Activated CD4-positive, alpha-beta T cell treated with anti-CD3 and anti-CD28 coated beads, Interleukin-2, Interleukin-4, amounts not matched to agents 100 ng/mL and 50 ng/mL, durations not matched to agents 16 hours and 8 hours (primary cell): ENCODE data around the gene MSTN.
"Not testable (repeated sequence)": the region's sequence is repeated elsewhere in the genome, so short reads cannot be mapped to it uniquely, and the experiment has no call there.

Experiments
- DNase-seq: peaks from one replicate; pipeline ENCODE4 v3.0.0-alpha.2; 2020; ENCODE audit warnings: low spot score

The MSTN gene

DNA sequence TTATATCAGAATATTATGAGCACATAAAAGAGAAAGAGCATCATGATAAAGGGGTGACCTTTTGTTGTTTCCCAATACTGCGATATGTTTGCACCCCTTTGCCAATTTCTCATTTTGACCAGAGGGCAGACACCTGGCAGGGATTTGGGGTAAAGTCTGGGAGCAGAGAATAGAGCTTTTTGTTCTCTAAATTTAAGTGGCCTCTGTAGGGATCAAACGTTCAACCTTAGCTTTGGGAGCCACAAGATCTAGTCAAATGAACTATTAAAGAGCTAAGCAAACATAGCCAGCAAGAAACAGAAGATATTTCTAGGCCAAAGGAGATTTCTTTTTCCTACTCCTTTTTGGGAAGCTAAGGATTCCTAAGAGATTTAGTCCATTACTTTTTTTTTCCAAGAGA, 1.1 kb upstream of the MSTN start:
- DNase-seq, result no peak

- DNase-seq, result no peak
Observed at GRCh38 chr2:190062053-190062452, 476 bp downstream of the MSTN start.

- no peak for DNase-seq
Observed at GRCh38 chr2:190060626-190061025, 1.9 kb downstream of the MSTN start.

GRCh38 chr2:190060019-190060418, 2.5 kb downstream of the MSTN start:
- DNase-seq, result no peak

DNA sequence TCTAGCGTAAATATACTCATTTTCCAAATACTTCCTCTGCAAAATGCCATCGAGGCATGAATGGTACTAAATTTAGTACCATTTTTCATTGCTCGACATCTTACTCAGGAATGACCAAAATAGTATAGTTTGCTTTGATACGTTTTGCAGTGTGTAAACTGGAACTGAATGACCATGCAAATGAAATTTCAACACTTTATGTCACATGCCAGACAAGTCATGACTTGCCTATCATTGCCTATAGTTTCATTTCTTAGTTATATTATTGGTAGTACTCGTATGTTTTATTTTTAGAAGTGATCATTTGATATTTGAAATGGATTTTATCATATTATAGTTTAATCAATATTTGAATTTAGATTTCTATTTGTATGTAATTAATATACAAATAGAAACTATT, 9.1 kb downstream of the MSTN start:
- no peak for DNase-seq

GRCh38 chr2:190052307-190052706, 10.2 kb downstream of the MSTN start:
- DNase-seq, result no peak

GRCh38 chr2:190051223-190051622, 11.3 kb downstream of the MSTN start:
- DNase-seq, result no peak

DNA sequence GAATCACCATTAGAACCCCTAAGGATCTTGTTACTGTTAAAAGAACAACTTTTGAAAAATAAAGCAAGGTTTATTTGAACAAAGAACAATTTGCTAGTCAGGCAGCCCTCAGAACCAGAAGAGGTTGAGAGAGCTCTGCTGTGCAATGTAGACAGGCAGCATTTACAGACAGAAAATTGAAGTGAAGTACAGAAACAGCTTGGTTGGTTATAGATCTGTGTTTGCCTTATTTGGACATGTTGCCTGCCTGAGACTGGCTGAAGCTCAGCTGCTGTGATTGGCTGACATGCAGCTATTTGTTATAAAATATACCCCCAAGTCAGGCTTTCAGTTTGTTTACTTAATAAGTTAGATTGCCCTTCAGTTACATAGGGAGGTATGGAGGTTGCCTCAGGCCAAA, 12.5 kb downstream of the MSTN start:
- no peak for DNase-seq

DNA sequence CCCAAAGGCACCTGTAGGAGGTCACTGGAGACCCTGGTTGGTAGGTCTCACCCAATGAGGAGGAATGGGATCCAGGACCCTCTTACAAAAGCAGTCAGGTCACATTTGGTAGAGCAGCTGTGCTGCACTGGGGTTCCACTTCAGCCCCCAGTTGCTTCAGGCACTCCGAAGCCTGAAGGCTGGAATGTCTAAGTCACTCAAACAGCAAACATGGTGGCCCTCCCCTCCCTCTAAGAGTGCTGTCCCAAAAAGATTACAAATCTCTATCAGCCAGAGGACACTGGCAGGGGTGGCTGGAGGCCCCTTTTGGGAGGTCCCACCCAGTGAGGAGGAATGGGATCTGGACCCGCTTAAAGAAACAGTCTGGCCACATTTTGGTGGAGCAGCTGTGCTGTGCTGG, 17.7 kb downstream of the MSTN start:
- no peak for DNase-seq

DNA sequence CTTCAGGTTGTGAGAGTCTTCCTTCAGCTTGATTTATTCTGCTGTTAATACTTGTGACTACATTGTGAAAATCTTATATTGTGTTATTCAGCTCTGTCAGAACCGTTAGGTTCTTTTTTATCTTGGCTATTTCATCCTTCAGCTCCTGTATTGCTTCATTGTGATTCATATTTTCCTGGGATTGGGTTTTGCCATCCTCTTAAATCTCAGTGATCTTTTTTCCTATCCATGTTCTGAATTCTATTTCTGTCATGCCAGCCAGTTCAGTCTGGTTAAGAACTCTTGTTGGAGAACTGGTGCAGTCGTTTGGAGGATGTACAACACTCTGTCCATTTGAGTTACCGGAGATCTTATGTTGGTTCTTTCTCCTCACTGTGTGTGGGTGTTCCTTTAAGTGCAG, 19.1 kb downstream of the MSTN start:
- no peak for DNase-seq

GRCh38 chr2:190036071-190036470, 26.5 kb downstream of the MSTN start:
- no peak for DNase-seq

GRCh38 chr2:190034417-190034816, 28.1 kb downstream of the MSTN start:
- not testable (repeated sequence) for DNase-seq

DNA sequence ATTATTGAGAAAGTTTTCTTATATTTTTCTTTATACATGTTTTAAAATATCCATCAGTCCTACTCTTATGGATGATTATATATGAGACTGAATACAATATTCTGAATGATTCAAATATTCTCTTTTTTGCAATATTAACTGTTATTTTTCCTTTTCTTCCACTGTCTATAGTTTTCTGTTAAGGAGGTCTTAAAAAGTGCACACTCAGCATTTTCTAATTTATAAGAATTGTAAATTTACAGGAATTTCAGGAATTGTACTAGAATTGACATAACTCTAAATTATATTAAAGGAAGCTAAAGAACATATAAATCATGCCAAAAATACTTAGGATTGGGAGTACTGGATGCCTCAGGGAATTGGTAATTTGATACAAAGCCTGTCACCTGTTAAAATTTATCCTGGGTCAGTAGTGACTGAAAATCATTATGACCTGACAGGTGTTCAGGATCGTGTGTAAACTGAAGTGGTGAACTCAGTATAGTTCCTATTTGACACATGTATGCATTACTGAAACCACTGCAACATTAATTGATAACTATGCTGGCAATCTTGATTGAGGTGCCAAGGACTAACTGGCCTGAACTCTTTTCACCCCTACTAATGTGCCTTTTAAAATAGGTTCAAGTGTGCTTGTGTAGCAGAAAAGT, 30.4 kb downstream of the MSTN start:
- no peak for DNase-seq

DNA sequence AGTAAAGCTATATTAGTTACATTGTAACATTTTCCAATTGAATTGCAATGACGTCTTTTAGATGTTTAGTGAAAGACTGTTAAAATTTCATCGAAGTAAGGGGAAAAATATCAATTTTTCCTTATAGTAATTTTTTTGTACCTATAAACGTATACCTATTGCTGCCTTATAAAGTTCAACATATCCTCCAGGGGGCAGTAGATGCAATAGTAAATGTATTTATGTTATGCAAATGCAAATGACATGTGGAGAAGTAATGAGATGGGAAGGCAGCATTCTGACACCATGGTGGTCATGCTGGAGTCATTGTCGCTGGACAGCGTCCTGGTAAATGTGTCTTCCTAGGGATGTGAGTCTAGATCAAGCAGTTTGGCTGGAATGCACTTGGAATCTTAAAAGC, 38.7 kb downstream of the MSTN start:
- peak; percentile 54 for DNase-seq

- no peak for DNase-seq
Observed at GRCh38 chr2:190020720-190021119, 41.8 kb downstream of the MSTN start.

DNA sequence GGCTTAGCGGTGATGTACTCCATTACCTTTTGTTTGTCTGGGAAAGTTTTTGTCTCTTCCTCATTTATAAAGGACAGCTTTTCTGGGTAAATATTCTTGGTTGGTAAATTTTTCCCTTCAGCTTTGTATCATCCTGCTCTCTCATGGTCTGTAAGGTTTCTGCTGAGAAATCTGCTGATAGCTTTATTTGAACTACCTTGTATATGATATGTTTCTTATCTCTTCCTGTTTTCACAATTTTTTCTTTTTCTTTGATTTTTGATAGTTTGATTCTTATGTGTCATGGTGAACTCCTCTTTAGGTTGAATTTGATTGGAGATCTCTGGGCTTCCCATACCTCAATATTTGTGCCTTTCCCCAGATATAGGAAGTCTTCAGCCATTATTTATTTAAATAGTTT, 44.7 kb downstream of the MSTN start:
- DNase-seq, result no peak

GRCh38 chr2:190015969-190016368, 46.6 kb downstream of the MSTN start:
- not testable (repeated sequence) for DNase-seq
